ENCODE measurements around the gene TRIP4. TPM values are rescaled to one million over a fixed set of nuclear protein-coding genes. Genes with fewer than 3 reads are reported as not detected.

Gene TRIP4
- total RNA-seq, 1 donor from 2014 or later = 21.7 TPM

DNA sequence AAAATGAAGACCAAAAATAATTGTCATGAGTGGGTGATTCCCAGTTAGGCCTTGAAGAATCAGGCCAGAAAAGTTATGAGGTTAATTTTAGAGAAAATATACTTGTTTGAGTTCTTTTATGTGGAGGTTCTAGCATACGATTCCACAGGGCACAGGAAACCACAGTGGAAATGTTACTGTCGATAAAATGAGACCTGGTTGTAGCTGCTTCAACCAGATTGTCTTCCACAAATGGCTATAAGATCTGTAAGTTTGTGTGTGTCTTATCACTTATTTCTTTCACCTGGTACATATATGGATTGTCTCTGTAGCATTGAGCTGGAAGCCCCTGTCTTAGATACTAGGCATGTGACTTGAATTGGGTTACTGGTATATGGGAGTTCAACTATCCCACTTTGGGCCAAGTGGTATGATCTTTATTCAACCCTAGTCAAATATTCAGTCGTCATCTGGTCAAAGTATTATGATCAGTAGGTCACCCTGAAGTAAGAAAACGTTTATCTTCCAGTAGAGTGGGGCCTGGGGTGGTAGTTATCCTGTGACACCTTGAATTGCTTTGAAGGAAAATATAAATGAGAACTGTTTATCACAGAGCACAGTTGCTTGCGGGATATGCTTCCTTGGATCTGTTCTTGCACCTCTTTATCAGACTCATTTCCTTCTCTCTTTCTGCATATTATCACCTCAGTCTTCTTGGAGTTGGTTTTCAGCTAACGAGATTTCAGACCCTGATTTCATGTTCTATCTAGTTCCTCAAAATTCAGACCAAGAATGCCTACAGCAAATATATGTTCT, 51.2 kb downstream of the TRIP4 start:
- H3K4me3 Mint-ChIP-seq = no peak overlapping the region
- peak overlapping the region; percentile 3 for H3K27ac Mint-ChIP-seq
- no peaks in the 10 kb centered on the region for H3K27me3 Mint-ChIP-seq (ENCODE audit: insufficient read depth)
- no peak for DNase-seq (ENCODE audit: low spot score)
- intact Hi-C loops (cut with micrococcal nuclease) = no loop called here
- no peaks in the 10 kb centered on the region for H3K9me3 Mint-ChIP-seq
- H3K4me1 Mint-ChIP-seq (ENCODE audit: low read depth) = peaks cover 39% of the 10 kb centered on the region
- peaks cover 28% of the 10 kb centered on the region for H3K36me3 Mint-ChIP-seq (ENCODE audit: low read depth)

DNA sequence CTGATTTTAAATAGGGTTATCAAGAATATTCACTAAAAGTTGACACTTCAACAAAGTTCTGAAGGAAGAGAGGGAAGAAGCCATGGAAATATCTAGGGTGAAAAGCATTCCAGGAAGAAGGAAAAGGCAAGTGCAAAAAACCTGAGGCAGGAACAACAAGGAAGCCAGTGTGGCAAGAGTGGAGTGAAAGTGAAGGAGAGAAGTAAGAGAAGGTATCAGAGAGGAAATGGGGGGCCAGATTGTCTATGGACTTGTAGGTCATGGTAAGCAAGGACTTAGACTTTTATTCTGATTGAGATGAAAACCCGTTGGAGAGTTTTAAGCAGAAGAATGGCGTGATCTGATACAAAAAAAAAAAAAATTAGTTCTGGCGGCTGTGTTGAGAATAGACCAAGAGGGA, 54.2 kb downstream of the TRIP4 start:
- Mint-ChIP-seq H3K27ac (peak overlapping the region; percentile 57), H3K4me1 (ENCODE audit: low read depth) (peaks cover 54% of the 10 kb centered on the region), H3K36me3 (ENCODE audit: low read depth) (peaks cover 24% of the 10 kb centered on the region), H3K9me3 (no peaks in the 10 kb centered on the region), H3K27me3 (ENCODE audit: insufficient read depth) (no peaks in the 10 kb centered on the region), H3K4me3 (no peak overlapping the region)
- intact Hi-C loops (cut with micrococcal nuclease) = loop anchor here (5.0 kb wide), 4 partner anchors 55 to 450 kb away; partner anchors contain the start of gene TRIP4
- DNase-seq (ENCODE audit: low spot score) = no peak

DNA sequence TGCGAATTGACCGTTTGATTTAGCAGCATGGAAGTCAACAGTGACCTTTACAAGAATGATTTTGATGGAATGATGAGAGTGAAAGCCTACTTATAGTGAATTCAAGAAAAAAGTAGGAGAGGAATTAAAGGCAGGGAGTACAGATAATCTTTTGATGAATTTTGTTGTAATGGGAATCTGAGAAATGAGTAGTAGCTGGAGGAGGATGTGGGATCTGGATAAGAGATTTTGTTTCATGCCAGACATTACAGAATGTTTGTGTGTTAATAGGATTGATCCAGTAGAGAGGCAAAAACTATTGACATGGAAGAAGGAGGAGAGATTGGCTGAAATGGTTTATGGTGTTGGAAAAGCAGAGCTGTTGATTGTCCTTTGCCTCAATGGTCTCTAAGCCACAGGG, 55.4 kb downstream of the TRIP4 start:
- H3K4me3 Mint-ChIP-seq = peak overlapping the region; percentile 5
- H3K27ac Mint-ChIP-seq = peak overlapping the region; percentile 94
- DNase-seq (ENCODE audit: low spot score) = no peak
- peaks cover 28% of the 10 kb centered on the region for H3K36me3 Mint-ChIP-seq (ENCODE audit: low read depth)
- intact Hi-C loops (cut with micrococcal nuclease) = loop anchor here (5.0 kb wide), 4 partner anchors 56 to 449 kb away; partner anchors contain the start of gene TRIP4
- peaks cover 51% of the 10 kb centered on the region for H3K4me1 Mint-ChIP-seq (ENCODE audit: low read depth)
- H3K9me3 Mint-ChIP-seq = no peaks in the 10 kb centered on the region
- H3K27me3 Mint-ChIP-seq (ENCODE audit: insufficient read depth) = no peaks in the 10 kb centered on the region

DNA sequence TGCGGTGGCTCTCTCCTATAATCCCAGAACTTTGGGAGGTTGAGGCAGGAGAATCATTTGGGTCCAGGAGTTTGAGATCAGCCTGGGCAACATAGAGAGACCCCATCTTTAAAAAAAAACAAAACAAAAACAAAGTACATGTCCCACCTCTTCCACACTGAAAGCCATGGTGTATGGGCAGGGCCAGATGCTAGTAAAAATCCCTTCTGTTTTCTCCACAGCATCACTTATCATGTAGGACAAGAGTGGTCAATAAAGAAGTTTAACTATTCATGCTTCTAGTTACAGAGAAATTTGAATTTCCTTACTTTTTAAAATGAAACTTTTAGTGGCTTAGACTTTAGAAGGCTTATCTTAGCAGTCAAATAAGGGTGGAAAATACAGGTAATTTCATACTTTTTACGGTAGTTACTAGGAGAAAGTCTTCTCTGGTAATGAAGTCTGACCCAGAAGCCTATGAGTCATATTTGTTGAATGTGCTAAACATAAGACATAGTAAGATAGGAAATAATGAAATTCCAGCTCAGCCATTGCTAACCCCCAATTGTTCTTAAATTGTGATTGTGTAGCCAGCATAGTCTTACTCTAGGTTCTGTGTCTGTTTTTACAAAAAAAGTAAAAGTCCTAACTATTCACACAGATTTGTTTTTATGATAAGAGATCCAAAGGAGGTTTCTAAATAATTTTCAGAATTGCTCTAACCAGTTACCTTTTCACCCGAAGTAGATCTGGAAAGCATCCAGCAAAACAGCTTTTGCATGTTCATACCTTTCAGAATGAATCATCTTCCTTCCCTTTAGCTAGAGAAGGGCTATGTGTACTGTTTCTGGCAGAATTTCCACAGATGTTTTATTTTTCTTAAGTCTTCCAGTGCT, 56.3 kb downstream of the TRIP4 start:
- H3K36me3 Mint-ChIP-seq (ENCODE audit: low read depth) = peaks cover 31% of the 10 kb centered on the region
- DNase-seq (ENCODE audit: low spot score) = no peak
- H3K4me1 Mint-ChIP-seq (ENCODE audit: low read depth) = peaks cover 49% of the 10 kb centered on the region
- H3K27ac Mint-ChIP-seq = peak overlapping the region; percentile 94
- H3K9me3 Mint-ChIP-seq = no peaks in the 10 kb centered on the region
- no peaks in the 10 kb centered on the region for H3K27me3 Mint-ChIP-seq (ENCODE audit: insufficient read depth)
- intact Hi-C loops (cut with micrococcal nuclease) = loop anchor here (1.0 to 5.0 kb wide), 8 partner anchors 14 to 448 kb away; partner anchors contain the start of gene TRIP4
- H3K4me3 Mint-ChIP-seq = peak overlapping the region; percentile 74

DNA sequence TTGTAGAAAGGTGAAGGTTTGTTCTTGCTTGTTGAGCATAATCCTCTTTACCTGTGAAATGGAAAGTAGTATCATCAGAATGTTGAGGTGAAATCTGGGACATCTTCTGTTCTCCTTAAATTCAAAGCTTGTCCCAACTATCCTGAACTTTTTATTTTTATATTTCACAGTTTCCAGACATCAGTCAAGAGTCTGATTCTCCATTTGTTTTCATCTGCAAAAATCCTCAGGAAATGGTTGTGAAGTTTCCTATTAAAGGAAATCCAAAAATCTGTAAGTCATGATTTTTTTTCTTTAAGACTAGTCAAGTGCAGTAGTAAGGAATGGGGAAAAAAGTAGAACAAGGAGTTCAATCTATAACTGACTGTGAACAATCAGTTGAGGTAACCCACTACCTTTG, 57.2 kb downstream of the TRIP4 start:
- DNase-seq (ENCODE audit: low spot score) = no peak
- H3K27me3 Mint-ChIP-seq (ENCODE audit: insufficient read depth) = no peaks in the 10 kb centered on the region
- H3K9me3 Mint-ChIP-seq = no peaks in the 10 kb centered on the region
- H3K27ac Mint-ChIP-seq = peak overlapping the region; percentile 94
- H3K4me3 Mint-ChIP-seq = peak overlapping the region; percentile 74
- intact Hi-C loops (cut with micrococcal nuclease) = loop anchor here (1.0 to 5.0 kb wide), 8 partner anchors 15 to 447 kb away; partner anchors contain the start of gene TRIP4
- peaks cover 49% of the 10 kb centered on the region for H3K4me1 Mint-ChIP-seq (ENCODE audit: low read depth)
- peaks cover 28% of the 10 kb centered on the region for H3K36me3 Mint-ChIP-seq (ENCODE audit: low read depth)

DNA sequence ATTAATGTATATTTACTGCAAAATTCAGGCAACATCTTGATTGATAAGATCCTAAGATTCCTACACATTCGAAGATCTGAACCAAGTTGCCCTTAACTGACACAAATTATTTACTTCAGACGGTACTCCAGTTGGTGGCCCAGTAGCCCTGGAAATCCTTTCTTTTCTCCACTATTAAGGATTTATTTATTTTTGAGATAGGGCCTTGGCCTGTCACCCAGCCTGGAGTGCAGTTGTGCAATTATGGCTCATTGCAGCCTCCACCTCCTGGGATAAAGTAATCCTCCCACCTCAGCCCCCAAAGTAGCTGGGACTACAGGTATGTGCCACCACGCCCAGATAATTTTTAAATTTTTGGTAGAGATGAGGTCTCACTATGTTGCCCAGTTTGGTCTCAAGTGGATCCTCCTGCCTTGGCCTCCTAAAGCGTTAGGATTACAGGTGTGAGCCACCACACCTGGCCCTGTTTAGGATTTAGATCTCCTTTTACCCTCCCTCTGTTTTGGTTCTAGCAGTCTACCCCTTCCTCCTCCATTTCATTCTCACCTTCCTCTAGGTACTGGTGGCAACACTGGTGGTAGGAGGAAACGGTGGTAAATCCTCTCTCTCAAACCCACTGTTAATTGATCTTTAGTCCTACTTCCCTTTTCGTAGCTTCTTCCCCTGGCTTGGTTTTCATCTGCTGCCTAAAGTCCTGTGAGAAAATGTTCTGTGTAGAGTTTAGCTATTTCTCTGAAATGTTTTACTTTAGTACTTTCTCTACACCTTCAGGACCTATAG, 60.1 kb downstream of the TRIP4 start:
- no peaks in the 10 kb centered on the region for H3K9me3 Mint-ChIP-seq
- no peak for DNase-seq (ENCODE audit: low spot score)
- H3K4me3 Mint-ChIP-seq = no peak overlapping the region
- H3K27ac Mint-ChIP-seq = peak overlapping the region; percentile 38
- no peaks in the 10 kb centered on the region for H3K27me3 Mint-ChIP-seq (ENCODE audit: insufficient read depth)
- peaks cover 43% of the 10 kb centered on the region for H3K4me1 Mint-ChIP-seq (ENCODE audit: low read depth)
- intact Hi-C loops (cut with micrococcal nuclease) = no loop called here
- peaks cover 21% of the 10 kb centered on the region for H3K36me3 Mint-ChIP-seq (ENCODE audit: low read depth)

DNA sequence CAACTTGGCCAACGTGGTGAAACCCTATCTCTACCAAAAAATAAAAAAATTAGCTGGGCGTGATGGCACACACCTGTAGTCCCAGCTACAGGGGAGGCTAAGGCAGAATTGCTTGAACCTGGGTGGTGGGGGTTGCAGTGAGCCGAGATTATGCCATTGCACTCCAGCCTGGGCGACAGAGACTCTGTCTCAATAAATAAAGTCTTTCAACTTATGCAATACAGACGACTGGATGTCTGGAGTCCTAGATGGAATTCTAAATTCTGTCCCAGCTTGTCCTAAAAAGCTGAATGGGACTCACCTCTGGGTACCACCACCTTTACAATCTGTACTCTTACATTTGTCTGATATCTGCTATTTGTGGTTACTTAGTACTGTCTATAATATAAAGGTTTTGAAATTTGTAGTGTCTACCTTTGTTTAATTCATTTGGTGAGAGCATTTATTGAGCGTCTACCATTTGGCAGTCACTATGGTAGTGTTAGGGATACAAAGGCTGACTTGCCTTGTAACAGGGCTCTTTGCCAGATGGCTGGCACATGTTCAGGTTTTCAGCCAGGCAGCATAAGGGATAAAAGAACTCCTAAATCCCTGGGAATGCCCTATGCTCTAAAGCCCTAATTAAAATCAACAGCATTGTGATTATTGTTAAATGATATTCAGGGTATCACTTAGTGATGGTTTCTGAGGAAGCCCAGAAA, 65.5 kb downstream of the TRIP4 start:
- H3K4me1 Mint-ChIP-seq (ENCODE audit: low read depth) = peaks cover 34% of the 10 kb centered on the region
- intact Hi-C loops (cut with micrococcal nuclease) = no loop called here
- H3K27me3 Mint-ChIP-seq (ENCODE audit: insufficient read depth) = no peaks in the 10 kb centered on the region
- no peaks in the 10 kb centered on the region for H3K9me3 Mint-ChIP-seq
- H3K36me3 Mint-ChIP-seq (ENCODE audit: low read depth) = peaks cover 23% of the 10 kb centered on the region
- H3K4me3 Mint-ChIP-seq = no peak overlapping the region
- H3K27ac Mint-ChIP-seq = no peak overlapping the region
- no peak for DNase-seq (ENCODE audit: low spot score)

DNA sequence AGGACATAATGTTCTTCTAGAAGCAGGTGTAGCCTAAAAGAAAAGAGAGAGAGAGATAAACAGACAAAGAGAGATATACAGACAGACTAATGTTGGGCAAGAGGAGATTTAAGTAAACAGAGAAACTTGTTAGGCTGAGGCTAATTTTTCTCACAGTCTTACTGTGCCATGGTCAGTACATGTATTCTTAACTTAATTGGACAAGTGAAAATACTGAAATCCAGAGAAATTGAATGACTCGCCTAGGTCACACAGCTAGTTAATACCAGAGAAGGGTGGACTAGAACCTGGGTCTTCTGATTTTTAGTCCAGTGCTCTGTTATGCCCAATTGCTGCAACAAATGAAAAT, 66.0 kb downstream of the TRIP4 start:
- Mint-ChIP-seq H3K4me3 (no peak overlapping the region), H3K9me3 (no peaks in the 10 kb centered on the region), H3K4me1 (ENCODE audit: low read depth) (peaks cover 29% of the 10 kb centered on the region), H3K36me3 (ENCODE audit: low read depth) (peaks cover 19% of the 10 kb centered on the region), H3K27me3 (ENCODE audit: insufficient read depth) (no peaks in the 10 kb centered on the region), H3K27ac (no peak overlapping the region)
- no peak for DNase-seq (ENCODE audit: low spot score)
- intact Hi-C loops (cut with micrococcal nuclease) = no loop called here

DNA sequence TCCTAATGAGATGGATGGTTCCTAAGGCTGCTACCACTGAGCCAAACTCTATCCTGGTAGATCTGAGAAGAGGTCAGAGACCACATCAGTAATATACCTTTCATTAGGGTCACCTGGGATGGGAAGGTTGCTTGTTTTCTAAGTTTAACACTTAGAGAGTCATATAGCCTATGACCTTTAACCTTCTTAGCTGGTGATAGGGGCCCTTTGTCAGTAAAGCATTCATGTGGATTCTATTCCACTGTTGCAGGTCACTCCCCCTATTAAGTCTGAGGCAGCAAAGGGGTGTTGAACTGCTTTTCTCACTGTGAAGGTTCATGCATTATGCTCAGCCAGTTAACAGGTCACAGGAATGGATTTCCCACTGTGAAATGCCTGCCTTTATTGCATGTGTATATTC, 66.6 kb downstream of the TRIP4 start:
- no peak overlapping the region for H3K27ac Mint-ChIP-seq
- no peak for DNase-seq (ENCODE audit: low spot score)
- peaks cover 29% of the 10 kb centered on the region for H3K4me1 Mint-ChIP-seq (ENCODE audit: low read depth)
- no peaks in the 10 kb centered on the region for H3K27me3 Mint-ChIP-seq (ENCODE audit: insufficient read depth)
- H3K4me3 Mint-ChIP-seq = no peak overlapping the region
- H3K36me3 Mint-ChIP-seq (ENCODE audit: low read depth) = peaks cover 19% of the 10 kb centered on the region
- no peaks in the 10 kb centered on the region for H3K9me3 Mint-ChIP-seq
- intact Hi-C loops (cut with micrococcal nuclease) = no loop called here

DNA sequence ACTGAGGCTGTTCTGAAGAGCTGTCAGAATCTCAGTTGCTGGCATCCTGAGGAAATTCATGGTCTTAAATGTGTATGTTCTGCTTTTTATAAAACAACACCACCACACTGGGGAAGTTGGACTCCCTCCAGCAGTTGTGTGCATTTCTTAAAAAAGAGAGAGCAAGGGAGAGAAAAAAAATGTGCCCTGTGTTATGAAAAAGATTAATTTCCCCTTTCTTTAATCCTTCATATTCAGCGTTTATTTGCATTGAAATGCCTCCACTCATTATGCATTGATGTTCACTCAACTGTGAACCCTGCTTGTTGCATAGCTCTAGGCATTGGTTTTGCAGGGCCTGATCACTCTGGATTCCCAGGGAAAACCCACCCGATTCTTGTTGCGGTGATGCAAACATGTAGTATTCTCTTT, 68.3 kb downstream of the TRIP4 start:
- peaks cover 35% of the 10 kb centered on the region for H3K4me1 Mint-ChIP-seq (ENCODE audit: low read depth)
- H3K27me3 Mint-ChIP-seq (ENCODE audit: insufficient read depth) = peaks cover 1% of the 10 kb centered on the region
- peak overlapping the region; percentile 79 for H3K27ac Mint-ChIP-seq

DNA sequence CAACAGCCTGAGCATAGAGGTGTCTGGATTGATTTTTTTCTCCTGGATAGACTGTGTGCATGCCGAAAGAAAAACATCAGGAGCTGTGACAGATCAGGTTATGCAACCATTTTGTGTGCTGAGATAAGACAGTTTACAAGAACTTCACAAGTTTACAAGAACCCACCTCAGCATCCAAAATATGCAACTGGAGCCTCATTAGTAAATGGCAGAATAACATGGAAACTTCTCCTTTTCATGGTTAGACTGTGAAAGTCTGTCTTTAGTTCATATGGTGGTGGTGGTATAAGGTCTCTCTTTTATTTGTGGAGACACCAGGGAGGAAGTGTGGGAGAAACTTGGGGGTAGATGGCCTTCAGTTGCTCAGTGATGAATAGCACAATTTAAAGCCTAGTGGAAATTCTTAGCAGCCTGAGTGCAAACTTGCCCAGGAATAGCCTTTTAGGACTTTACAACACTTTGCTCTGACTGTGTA, 69.0 kb downstream of the TRIP4 start:
- Mint-ChIP-seq H3K36me3 (ENCODE audit: low read depth) (peaks cover 24% of the 10 kb centered on the region), H3K4me3 (no peak overlapping the region), H3K9me3 (no peaks in the 10 kb centered on the region), H3K27me3 (ENCODE audit: insufficient read depth) (peaks cover 1% of the 10 kb centered on the region), H3K27ac (peak overlapping the region; percentile 46), H3K4me1 (ENCODE audit: low read depth) (peaks cover 40% of the 10 kb centered on the region)
- intact Hi-C loops (cut with micrococcal nuclease) = no loop called here
- no peak for DNase-seq (ENCODE audit: low spot score)

More for the DNA sequence above, 68.3 kb downstream of the TRIP4 start:
- no peaks in the 10 kb centered on the region for H3K9me3 Mint-ChIP-seq
- no peak overlapping the region for H3K4me3 Mint-ChIP-seq
- intact Hi-C loops (cut with micrococcal nuclease) = no loop called here
- peaks cover 19% of the 10 kb centered on the region for H3K36me3 Mint-ChIP-seq (ENCODE audit: low read depth)
- no peak for DNase-seq (ENCODE audit: low spot score)

Data from activated T-helper 1 cell treated with anti-CD3 and anti-CD28 coated beads, Interleukin-12 subunit alpha, Interleukin-12 subunit beta, Interleukin-2, Interleukin-4 antibody, amounts not matched to agents 30 ng/mL and 10 ng/mL and 1 ng/mL, durations not matched to agents 14 hours and 24 hours and 36 hours (primary cell).